Body of pancreas (tissue), 4 donors: ENCODE results near the gene PPP1R2C.

Source experiments
- CTCF ChIP-seq, 7 experiments: fragments of 450-650 bp in 4 of 7; fragments of 200-600 bp in 3 of 7; sonication (generic) in 3 of 7; IDR thresholded peaks; one replicate each; pipeline ENCODE4 v1.5.1; 2016 to 2019; ENCODE audit warnings: antibody characterized with exemption in 7 of 7
- POLR2A ChIP-seq, 3 donors: fragments of 450-650 bp; IDR thresholded peaks; one replicate each; pipeline ENCODE4 v1.6.1; 2016; ENCODE audit warnings: antibody characterized with exemption in 3 of 3, mild to moderate bottlenecking in 2 of 3

- TF ChIP-seq CTCF (IDR thresholded peaks at IDR 0.05) (no peak), POLR2A (IDR thresholded peaks at IDR 0.05) (no peak)
Measured at GRCh38 chrX:42783451-42783850, 5.5 kb upstream of the PPP1R2C start.
